ENCODE results near the gene IRF3. TPM values are rescaled to one million over a fixed set of nuclear protein-coding genes. Genes with fewer than 3 reads are reported as not detected.

Gene IRF3
- total and polyA plus RNA-seq, 7 donors, result 28.2 to 125 (median 50.9) TPM

DNA sequence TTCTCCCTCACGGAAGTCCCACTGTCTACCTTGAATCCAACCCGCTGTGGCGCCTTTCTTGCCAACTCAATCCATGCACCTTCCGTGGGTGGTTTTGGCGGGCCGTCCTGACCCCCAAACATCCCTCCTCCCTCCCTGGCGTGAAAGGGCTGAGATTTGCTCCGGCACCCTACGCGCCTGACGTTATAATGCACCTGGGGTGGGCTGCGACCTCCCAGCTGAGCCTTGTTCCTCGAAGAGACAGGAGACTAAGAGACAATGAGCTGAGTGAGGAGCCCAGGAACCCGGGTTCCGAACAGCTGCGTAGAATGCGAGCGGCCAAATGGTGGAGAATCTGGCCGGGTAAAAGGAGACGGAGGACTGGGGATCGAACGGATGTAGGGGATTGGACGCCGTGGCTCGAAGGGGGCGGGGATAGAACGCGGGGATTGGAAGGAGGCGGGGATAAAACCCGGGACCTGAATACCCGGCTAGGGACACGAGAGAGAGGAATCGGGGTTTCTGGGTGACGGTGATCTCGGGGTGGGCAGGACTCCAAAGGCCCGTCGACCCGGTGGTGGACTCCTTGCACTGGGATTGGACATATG lies 25.1 kb upstream of the IRF3 start, which contains the start of gene CPT1C:
TSS of gene CPT1C (plus strand) at position 461 of the 587 bp plus-strand sequence. CDS start 1,137 bp downstream, outside the sequence.
- intact Hi-C loops (cut with DNase I), result loop anchor here (2.0 kb wide), 1 partner anchor 76 kb away; the partner anchor contains the start of gene AP2A1

GRCh38 chr19:49690079-49690655 lies 24.5 kb upstream of the IRF3 start:
- Histone ChIP-seq H3K27me3 (peaks cover 4 to 35% (median 31%) of the 10 kb centered on the region in 3 donors), H3K36me3 (peaks cover 1 to 30% (median 26%) of the 10 kb centered on the region in 4 donors), H3K27ac (peak overlapping the region; percentile 58 to 70 (median 60)), H3K4me1 (peaks cover 0 to 31% (median 26%) of the 10 kb centered on the region in 4 donors), H3K4me3 (peak overlapping the region; percentile 32 to 46 (median 39)), H3K9me3 (no peaks in the 10 kb centered on the region)
- DNase-seq, result no peak
- no peak for TF ChIP-seq POLR2A (IDR thresholded peaks at IDR 0.05)
- no peak for TF ChIP-seq EP300 (IDR thresholded peaks at IDR 0.05)
- peak in 1 of 4 experiments; percentile 11 for TF ChIP-seq CTCF (IDR thresholded peaks at IDR 0.05)
- no peak for TF ChIP-seq POLR2AphosphoS5 (IDR thresholded peaks at IDR 0.05)
- WGBS, 2 donors, result 17 to 19% methylated on average over 39 of the region's 39 CpGs
- intact Hi-C loops (cut with DNase I), result loop anchor here (2.0 kb wide), 1 partner anchor 77 kb away; the partner anchor contains the start of gene AP2A1

More for the DNA sequence above, 25.1 kb upstream of the IRF3 start, which contains the start of gene CPT1C:
- Histone ChIP-seq H3K27me3 (peaks cover 4 to 35% (median 31%) of the 10 kb centered on the region in 3 donors), H3K9me3 (no peaks in the 10 kb centered on the region), H3K27ac (peak within 1 kb of the TSS; percentile 58 to 70 (median 60)), H3K4me1 (peaks cover 0 to 31% (median 26%) of the 10 kb centered on the region in 4 donors), H3K4me3 (peak within 1 kb of the TSS; percentile 32 to 46 (median 39)), H3K36me3 (peaks cover 0 to 24% (median 21%) of the 10 kb centered on the region in 4 donors)
- 2 to 4% methylated on average over 38 of the region's 38 CpGs for WGBS, 2 donors
- peak; percentile 93 for DNase-seq
- TF ChIP-seq POLR2AphosphoS5 (IDR thresholded peaks at IDR 0.05), result peak; percentile 51 to 76 (median 66)
- no peak for TF ChIP-seq POLR2A (IDR thresholded peaks at IDR 0.05)
- TF ChIP-seq EP300 (IDR thresholded peaks at IDR 0.05), result no peak
- TF ChIP-seq CTCF (IDR thresholded peaks at IDR 0.05), result no peak

GRCh38 chr19:49689133-49690078 lies 23.7 kb upstream of the IRF3 start, which contains the start of gene ADM5:
Gene ADM5, plus strand, starts transcription at chr19:49689594. Its CDS starts 244 bp downstream, at chr19:49689838.
- intact Hi-C loops (cut with DNase I), result loop anchor here (2.0 kb wide), 1 partner anchor 77 kb away; the partner anchor contains the start of gene AP2A1
- peak within 1 kb of the TSS; percentile 58 to 70 (median 60) for H3K27ac ChIP-seq
- H3K4me1 ChIP-seq, result peaks cover 0 to 31% (median 26%) of the 10 kb centered on the region in 4 donors
- no peak for TF ChIP-seq POLR2AphosphoS5 (IDR thresholded peaks at IDR 0.05)
- no peak for TF ChIP-seq EP300 (IDR thresholded peaks at IDR 0.05)
- TF ChIP-seq CTCF (IDR thresholded peaks at IDR 0.05), result peak in 2 of 4 experiments; percentile 38 to 42
- no peak for TF ChIP-seq POLR2A (IDR thresholded peaks at IDR 0.05)
- no peaks in the 10 kb centered on the region for H3K9me3 ChIP-seq
- peaks cover 4 to 35% (median 31%) of the 10 kb centered on the region in 3 donors for H3K27me3 ChIP-seq
- WGBS, 2 donors, result 22 to 38% methylated on average over 54 of the region's 54 CpGs
- no peak for DNase-seq
- H3K4me3 ChIP-seq, result peak within 1 kb of the TSS; percentile 32 to 46 (median 39)
- peaks cover 9 to 38% (median 34%) of the 10 kb centered on the region in 4 donors for H3K36me3 ChIP-seq

DNA sequence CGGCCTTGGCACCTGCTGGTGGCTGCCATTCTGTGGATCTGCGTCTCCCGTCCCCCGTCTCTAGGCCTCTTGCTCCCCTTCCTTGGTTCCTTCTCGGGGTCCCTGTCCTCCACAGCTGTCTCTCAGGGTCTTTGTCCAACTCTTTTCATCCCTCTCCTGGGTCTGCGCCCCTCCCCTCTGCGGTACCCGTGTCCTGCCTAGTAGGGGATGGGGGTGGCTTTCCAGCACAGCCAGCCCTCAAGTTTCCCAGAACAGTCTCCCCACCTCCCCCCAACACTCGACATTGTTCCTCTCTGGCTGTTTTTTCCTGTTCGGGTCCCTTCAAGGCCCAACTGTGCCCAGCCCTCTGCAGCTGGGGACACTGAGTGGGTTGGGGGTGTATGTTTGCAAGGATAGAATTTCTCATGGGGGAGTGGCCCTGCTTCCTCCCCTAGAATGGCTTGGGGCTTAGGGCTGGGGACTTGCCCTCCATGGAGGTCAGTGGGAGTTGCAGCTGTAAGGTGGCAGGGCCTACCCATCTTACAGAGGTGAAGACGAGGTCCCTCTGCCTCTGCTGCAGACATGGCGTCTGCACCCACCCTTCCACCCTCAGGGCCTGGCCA lies 23.0 kb upstream of the IRF3 start:
- 78 to 79% methylated on average over 12 of the region's 12 CpGs for WGBS, 2 donors
- Histone ChIP-seq H3K36me3 (peaks cover 15 to 45% (median 41%) of the 10 kb centered on the region in 4 donors), H3K4me3 (peak overlapping the region in 2 of 4 donors; percentile 4 to 46), H3K9me3 (no peaks in the 10 kb centered on the region), H3K4me1 (peaks cover 0 to 31% (median 26%) of the 10 kb centered on the region in 4 donors), H3K27ac (peak overlapping the region in 3 of 4 donors; percentile 0 to 38 (median 21)), H3K27me3 (peaks cover 4 to 35% (median 31%) of the 10 kb centered on the region in 3 donors)
- intact Hi-C loops (cut with DNase I), result no loop called here
- no peak for DNase-seq
- TF ChIP-seq CTCF (IDR thresholded peaks at IDR 0.05) (no peak), EP300 (IDR thresholded peaks at IDR 0.05) (no peak), POLR2AphosphoS5 (IDR thresholded peaks at IDR 0.05) (no peak), POLR2A (IDR thresholded peaks at IDR 0.05) (no peak)

Measured in sigmoid colon (tissue), 7 donors.